NT2/D1 (cell line): ENCODE data around the gene TMPRSS4.

ENCODE experiments used
- SUZ12 ChIP-seq: IDR thresholded peaks from 2 replicates; pipeline ENCODE4 v1.6.1; 2011; ENCODE audit not compliant: insufficient read length, insufficient read depth; ENCODE audit errors: extremely low read depth
- ZNF274 ChIP-seq: IDR thresholded peaks from 2 replicates; pipeline ENCODE4 v1.6.1; 2011; ENCODE audit warnings: mild to moderate bottlenecking, low read depth, low read length

- TF ChIP-seq SUZ12 (no peak), ZNF274 (no peak)
Measured at GRCh38 chr11:118106789-118107335, 30.0 kb downstream of the TMPRSS4 start.
